Central memory CD4-positive, alpha-beta T cell (primary cell): Measurements from ENCODE around the gene TYRP1.

Source experiments
- DNase-seq: peaks from one replicate; pipeline ENCODE4 v3.0.0; 2022

TYRP1 gene

GRCh38 chr9:12698266-12698665 is 5.1 kb downstream of the TYRP1 start:
- no peak for DNase-seq

- no peak for DNase-seq
Measured at GRCh38 chr9:12698986-12699385, 5.8 kb downstream of the TYRP1 start.

- DNase-seq: no peak
Measured at GRCh38 chr9:12699529-12699928, 6.3 kb downstream of the TYRP1 start.

- DNase-seq: no peak
Measured at GRCh38 chr9:12701126-12701525, 7.9 kb downstream of the TYRP1 start.

DNA sequence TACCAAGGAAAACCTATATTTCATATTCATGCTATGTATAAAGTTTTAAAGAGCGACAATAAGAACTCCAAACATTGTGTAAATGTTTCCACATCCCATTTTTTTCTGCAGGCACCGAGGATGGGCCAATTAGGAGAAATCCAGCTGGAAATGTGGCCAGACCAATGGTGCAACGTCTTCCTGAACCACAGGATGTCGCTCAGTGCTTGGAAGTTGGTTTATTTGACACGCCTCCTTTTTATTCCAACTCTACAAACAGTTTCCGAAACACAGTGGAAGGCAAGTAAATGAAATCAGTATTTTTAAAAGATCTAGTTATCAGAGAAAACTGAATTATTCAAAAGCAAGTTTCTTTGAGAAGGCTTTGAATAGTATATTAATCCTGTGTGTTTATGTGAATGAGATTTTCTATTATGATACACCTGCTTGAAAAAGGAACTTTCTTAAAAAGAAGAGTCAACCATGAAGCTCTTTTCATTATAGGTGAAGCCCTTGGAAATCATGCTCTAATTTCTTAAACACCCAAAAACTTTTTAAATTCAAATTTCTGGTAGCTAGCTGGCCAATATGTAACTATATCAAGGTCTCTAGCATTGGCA is 9.1 kb downstream of the TYRP1 start:
- no peak for DNase-seq

- no peak for DNase-seq
Measured at GRCh38 chr9:12703996-12704395, 10.8 kb downstream of the TYRP1 start.

DNA sequence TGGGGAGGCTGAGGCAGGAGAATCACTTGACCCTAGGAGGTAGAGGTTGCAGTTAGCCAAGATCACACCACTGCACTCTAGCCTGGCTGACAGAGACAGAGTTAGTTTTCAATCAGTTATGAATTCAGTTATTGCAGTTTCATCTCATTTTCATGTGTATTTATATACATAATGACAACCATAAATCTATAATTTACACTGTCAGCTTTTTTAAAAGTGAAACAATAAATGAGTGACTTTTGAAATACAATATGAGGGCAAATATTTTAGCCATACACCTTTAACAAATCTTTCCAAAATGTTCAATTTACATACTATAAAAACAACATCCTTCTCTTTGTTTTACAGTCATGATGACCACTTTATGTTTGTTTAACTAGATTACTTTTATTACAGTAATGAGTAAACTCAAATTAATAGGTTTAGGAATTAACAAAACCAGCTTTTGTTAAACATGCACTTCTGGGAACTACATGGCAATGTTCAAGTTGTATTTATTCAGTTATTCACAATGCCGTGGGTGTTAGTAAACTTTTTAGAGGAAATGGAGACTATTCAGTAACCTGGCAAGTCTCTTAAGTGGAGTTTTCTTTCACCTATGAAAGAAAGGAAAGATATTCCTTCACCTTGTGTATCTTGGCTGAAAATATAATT is 12.7 kb downstream of the TYRP1 start:
- DNase-seq: no peak

GRCh38 chr9:12708562-12709298 is 15.5 kb downstream of the TYRP1 start:
- DNase-seq: no peak

GRCh38 chr9:12712532-12712931 is 19.3 kb downstream of the TYRP1 start:
- DNase-seq: no peak

DNA sequence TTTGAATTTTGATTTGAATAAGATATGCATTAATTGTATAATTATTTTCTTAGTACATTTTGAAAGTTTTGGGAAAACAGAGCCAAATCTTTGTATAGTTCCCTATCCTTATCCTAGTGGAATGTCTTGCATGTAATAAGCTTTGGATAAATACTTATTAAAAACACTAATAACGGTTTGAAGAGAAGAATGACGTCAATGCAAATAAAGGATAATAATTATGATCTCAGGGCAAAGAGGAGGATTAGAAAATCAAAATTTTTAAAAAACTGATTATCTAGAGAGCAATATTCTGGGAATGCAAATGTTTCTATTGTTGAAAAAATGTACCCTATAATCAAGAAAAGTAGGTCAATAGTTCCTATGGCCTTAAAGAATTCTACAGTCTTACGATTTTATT is 22.1 kb downstream of the TYRP1 start:
- no peak for DNase-seq

DNA sequence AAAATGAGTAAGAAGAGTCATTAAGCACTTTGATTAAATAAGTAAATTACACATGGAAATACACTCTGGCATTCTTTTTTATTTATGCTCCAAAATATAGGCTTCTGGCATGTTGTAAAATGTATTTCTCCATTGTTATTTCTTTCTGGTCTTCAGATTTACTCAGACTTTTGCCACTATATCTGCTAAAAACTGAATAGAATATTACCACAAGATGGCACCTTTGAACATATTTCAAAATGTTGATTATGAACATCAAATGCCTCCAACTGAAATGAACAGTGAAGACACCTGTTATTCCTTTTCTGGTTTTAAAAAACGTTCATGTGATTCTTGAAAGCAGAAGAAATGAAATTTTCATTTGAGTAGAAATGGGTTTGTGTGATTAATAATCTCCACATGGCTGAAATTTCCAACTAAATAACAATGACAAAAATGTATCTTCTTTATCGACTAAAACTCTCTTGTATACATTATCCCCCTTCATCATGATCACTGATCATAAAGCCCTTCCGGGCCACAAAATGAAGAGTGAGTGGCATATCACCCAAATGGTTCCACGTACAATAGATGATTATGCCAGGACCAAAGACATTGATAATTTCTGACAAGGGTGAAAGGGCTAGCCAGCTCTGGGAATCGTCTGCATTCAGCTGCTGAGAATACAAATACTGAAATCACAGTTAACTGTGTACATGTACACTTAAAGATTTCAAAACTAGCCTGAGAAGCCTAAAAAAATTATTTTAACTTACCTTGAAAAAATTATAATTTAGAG is 23.8 kb downstream of the TYRP1 start:
- DNase-seq: no peak

- no peak for DNase-seq
Measured at GRCh38 chr9:12717907-12718306, 24.7 kb downstream of the TYRP1 start.

DNA sequence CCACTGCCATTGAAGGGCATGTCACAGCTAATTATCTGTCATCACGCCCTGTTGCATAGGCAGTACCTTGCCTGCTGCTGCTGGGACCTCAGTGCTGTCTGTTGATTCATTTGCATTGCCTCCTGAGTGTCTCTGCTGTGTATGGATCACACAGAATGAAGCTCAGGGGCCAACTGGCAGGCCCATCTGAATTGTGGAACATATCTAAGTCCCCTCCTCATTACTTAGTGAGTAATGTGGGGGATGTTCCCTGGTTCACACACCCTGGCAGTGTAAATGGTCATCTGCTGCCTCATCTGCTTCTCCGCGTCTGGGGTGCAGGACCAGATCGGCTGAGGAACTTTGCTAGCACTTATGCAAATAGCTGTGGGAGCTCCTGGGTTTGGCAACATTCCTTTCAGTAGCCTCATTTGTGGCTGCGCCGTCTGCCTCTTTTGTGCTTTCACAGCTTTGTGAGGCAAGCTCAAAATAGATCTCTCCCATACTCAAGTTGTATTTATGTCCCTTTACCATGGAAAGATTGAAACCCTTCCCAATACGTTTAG is 25.4 kb downstream of the TYRP1 start:
- DNase-seq: no peak

DNA sequence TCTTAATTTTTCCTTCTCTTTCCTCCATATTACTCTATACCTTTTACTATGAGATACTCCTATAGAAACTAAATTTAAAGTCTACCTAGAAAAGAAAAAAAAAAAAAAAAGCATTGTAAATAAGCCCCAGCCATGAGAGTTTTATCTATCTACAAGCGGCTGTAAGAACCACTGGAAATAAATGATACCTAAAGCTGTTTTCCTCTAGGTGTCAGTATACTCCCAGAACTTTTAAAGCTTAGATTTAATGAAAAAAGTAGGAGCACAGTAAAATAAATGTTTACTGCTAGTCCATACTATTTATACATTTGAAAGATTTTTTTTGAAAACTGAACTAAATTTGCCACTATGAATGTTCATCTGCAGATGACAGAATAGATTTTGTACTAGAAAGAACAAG is 26.2 kb downstream of the TYRP1 start:
- no peak for DNase-seq

DNA sequence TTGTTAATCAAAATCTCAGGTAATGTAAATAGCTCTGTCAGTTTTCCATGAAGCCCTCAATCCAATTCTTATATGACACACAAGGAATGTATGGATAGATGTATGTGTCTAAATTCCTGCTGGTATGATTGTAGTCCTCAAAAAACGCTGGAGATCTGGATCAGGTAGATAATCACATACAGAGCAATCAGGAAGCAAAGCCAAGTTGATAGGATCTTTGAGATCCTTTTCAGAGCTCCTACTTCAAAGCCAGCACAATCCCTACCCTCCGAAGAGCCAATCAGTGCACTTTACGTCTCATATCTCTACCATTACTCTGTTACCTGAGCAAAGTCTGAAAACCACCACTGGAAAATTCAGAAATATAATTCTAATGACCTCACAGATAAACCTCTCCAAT is 27.4 kb downstream of the TYRP1 start:
- DNase-seq: no peak

GRCh38 chr9:12722131-12722530 is 28.9 kb downstream of the TYRP1 start:
- no peak for DNase-seq

DNA sequence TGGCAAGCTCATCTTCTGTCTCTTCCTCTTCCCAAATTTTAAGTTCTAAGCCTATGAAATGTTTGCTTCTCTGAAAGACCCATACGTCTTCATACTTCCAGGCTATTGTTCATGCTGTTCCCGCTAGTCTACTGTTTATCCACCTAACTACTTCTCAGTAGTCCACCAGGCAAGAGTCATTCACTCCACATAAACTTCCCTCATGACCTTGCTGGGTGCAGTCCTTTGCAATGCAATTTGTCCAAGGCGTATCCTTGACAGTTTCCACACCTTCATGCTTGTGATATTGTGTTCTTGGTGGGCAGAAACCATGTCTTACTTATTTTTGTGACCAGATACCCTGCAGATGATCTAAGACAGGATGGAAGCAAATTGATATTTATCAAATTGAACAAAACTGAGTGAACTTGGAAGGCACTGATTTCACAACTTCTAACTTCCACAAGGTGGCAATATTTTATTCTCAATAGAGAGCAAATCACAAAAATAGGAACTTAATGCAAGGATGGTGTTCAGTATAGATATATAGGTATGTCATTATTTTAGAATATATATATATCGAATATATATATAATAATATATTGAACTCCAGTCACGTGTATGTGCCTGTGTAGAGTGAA is 30.3 kb downstream of the TYRP1 start:
- DNase-seq: no peak

DNA sequence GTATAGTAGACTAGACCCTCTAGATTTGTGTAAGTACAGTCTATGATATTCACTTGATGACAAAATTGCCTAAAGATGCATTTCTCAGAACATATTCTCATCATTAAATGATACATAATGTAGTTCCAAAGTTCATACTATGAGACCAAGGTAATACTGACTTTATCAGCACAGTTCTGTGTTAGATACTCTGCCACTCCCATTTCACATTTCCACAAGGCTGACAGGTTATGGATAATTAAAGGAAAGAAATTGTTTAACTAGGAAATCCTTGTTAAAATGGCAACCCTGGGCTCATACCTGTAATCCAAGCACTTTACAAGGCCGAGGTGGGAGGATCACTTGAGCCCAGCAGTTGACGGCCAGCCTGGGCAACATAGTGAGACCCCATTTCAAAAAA is 33.6 kb downstream of the TYRP1 start:
- DNase-seq: no peak

- DNase-seq: no peak
Measured at GRCh38 chr9:12730198-12730597, 37.0 kb downstream of the TYRP1 start.

DNA sequence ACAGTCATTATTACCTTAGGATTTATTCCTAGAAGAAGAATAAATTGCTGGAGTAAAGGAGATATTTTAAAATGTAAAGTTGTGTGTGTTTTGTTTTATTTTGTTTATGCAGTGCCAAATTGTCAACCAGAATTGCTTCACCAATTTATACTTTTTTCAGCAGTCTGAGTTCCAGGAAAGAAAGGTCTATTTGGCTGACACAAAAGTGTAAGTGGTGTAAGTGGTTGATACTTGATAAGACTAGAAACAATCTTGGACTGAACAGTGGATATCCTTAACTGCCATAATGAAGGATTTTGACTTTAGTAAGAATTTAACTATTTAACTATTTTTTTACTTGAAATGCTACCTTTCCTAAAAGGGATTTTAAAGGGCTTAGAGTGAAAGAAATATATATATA is 37.7 kb downstream of the TYRP1 start:
- no peak for DNase-seq

DNA sequence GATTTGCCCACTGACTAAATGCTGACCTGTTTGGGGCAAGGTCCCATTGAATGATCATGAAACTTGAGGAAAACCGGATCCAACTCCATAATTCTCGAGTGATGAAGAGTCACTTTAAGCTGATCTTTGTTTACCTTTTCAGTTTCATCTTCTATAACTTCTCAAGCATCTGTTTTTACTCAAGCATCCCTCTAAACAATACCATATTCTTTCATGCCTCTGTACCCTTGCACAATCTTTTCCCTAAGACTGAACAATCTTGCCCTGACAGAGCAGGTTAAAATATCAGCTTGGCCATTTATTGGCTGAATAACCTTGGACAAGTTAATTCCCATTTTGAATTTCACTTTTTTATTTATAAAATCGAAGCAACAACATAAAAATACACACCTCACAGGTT is 39.8 kb downstream of the TYRP1 start:
- no peak for DNase-seq

GRCh38 chr9:12735665-12736064 is 42.5 kb downstream of the TYRP1 start:
- no peak for DNase-seq

DNA sequence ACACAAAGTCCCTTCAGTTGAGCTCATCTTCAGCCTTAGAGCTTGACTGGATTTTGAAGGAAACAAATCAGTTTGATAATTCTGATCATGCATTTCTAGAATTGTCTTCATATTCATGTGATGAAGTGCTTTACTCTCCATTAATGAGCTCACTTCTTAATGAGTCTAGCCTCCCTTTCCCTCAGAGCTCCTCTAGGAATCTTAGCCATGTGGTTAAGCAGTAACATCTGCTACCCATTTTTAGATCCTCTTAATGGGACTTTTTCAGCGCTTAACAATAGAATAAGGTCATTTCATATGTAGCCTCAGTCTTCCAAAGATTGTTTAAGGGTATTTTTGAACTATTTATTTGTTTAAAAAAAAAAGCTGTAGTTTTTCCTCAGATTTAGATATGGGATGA is 44.7 kb downstream of the TYRP1 start:
- DNase-seq: no peak
